GM12878 (cell line): Measurements from ENCODE around the gene SNX22. TPM values are rescaled to one million over a fixed set of nuclear protein-coding genes. Genes with fewer than 3 reads are reported as not detected.
A peak's percentile ranks its signal among the peaks of the same experiment; 100 is the strongest.

Source experiments
- ATAC-seq: fragments of 200-7000 bp; cut with Tn5 transposase; 3 replicates; pipeline ENCODE4 v1.9.1; 2020; ENCODE audit warnings: mild to moderate bottlenecking, moderate library complexity
- BruUV-seq: library from RNA; stranded (reverse); fragments of 400-500 nt; replicated peaks from 2 replicates; lab custom pipeline; 2021; lab: Mats Ljungman, UMichigan
- CTCF ChIA-PET: fragments of 300-600 bp; sonication (Branson Sonifier 250); formaldehyde crosslinking; extraction: SDS; loops from one replicate; lab custom pipeline; 2021; ENCODE audit warnings: inconsistent platforms; lab: Yijun Ruan, JAX
- POLR2A ChIA-PET: fragments of 350-600 bp; formaldehyde crosslinking; extraction: SDS; loops from one replicate; lab custom pipeline; 2021; ENCODE audit warnings: inconsistent platforms; lab: Charles Lee
- RAD21 ChIA-PET: fragments of 300-600 bp; sonication (Branson Sonifier 250); formaldehyde crosslinking; loops from one replicate; lab custom pipeline; 2023; ENCODE audit warnings: antibody characterized with exemption; ENCODE audit not compliant: unreplicated experiment; lab: Charles Lee
- SMC1A ChIA-PET: fragments of 300-600 bp; sonication (Branson Sonifier 250); formaldehyde crosslinking; loops from one replicate; lab custom pipeline; 2023; ENCODE audit not compliant: unreplicated experiment, uncharacterized antibody; lab: Charles Lee
- DNase-seq: peaks from one replicate; pipeline ENCODE4 v3.0.0-alpha.2; 2011; ENCODE audit warnings: low read depth, low spot score
- FAIRE-seq: peaks from 3 replicates; lab custom pipeline; 2011; peaks lifted over from hg19 to GRCh38; lab: Jason Lieb, UNC
- H2AFZ ChIP-seq: 2 replicates; pipeline ENCODE4 v1.6.0; 2011; ENCODE audit warnings: low read depth, low read length, control low read depth; ENCODE audit not compliant: control insufficient read depth
- H3K27ac ChIP-seq: 2 replicates; pipeline ENCODE4 v1.5.1; 2011; ENCODE audit warnings: control low read depth; ENCODE audit not compliant: control insufficient read depth, insufficient read depth
- H3K27me3 ChIP-seq, 2 experiments: replicated peaks in 1 of 2; 2 replicates each; pipeline versions ENCODE4 v1.6.0 to v1.6.1; 2011; ENCODE audit warnings: low read length in 1 of 2; ENCODE audit not compliant: control insufficient read depth in 2 of 2, insufficient read depth in 2 of 2
- H3K36me3 ChIP-seq, 2 experiments: 2 replicates each; pipeline ENCODE4 v1.5.1; 2011; ENCODE audit warnings: low read length in 1 of 2; ENCODE audit not compliant: control insufficient read depth in 2 of 2, insufficient read depth in 2 of 2
- H3K4me1 ChIP-seq: 2 replicates; pipeline ENCODE4 v1.6.1; 2011; ENCODE audit warnings: mild to moderate bottlenecking, low read length, moderate library complexity, mixed read lengths; ENCODE audit not compliant: control insufficient read depth, insufficient read depth
- H3K4me2 ChIP-seq: 2 replicates; pipeline ENCODE4 v1.6.0; 2011; ENCODE audit warnings: control low read depth; ENCODE audit not compliant: control insufficient read depth, insufficient read depth
- H3K4me3 ChIP-seq: fragments of 200-600 bp; sonication (generic); 2 replicates; pipeline ENCODE4 v1.5.1; 2016
- H3K79me2 ChIP-seq: 2 replicates; pipeline ENCODE4 v1.6.0; 2011; ENCODE audit warnings: low read length; ENCODE audit not compliant: control insufficient read depth, insufficient read depth
- H3K9ac ChIP-seq: 2 replicates; pipeline ENCODE4 v1.8.0; 2011; ENCODE audit warnings: low read length, control low read depth, mixed read lengths; ENCODE audit not compliant: control insufficient read depth, insufficient read depth
- H3K9me3 ChIP-seq: replicated peaks from 3 replicates; pipeline ENCODE4 v1.5.1; 2011; ENCODE audit warnings: mild to moderate bottlenecking, low read length; ENCODE audit not compliant: control insufficient read depth, insufficient read depth
- H4K20me1 ChIP-seq: 2 replicates; pipeline ENCODE4 v1.6.0; 2011; ENCODE audit not compliant: control insufficient read depth, insufficient read depth
- ESRRA ChIP-seq: IDR thresholded peaks from 2 replicates; pipeline ENCODE4 v1.6.1; 2012; ENCODE audit warnings: mild to moderate bottlenecking, low read length, improper control_type of control experiment
- LARP7 ChIP-seq: fragments of 450-650 bp; IDR thresholded peaks from 2 replicates; pipeline ENCODE4 v1.6.1; 2017; ENCODE audit warnings: mild to moderate bottlenecking
- MAX ChIP-seq: IDR thresholded peaks from 2 replicates; pipeline ENCODE4 v1.6.1; 2012; ENCODE audit warnings: low read depth, low read length, improper control_type of control experiment
- POLR2A ChIP-seq: IDR thresholded peaks from 2 replicates; pipeline ENCODE4 v1.6.1; 2011; ENCODE audit warnings: low read depth, mild to moderate bottlenecking, low read length
- POU2F2 ChIP-seq: IDR thresholded peaks from 3 replicates; pipeline ENCODE4 v1.6.1; 2011; ENCODE audit warnings: low read depth, mild to moderate bottlenecking, low read length, borderline replicate concordance
- RFX5 ChIP-seq: IDR thresholded peaks from 2 replicates; pipeline ENCODE4 v1.6.1; 2011; ENCODE audit warnings: low read depth, low read length, improper control_type of control experiment
- SREBF2 ChIP-seq: IDR thresholded peaks from 2 replicates; pipeline ENCODE4 v1.6.1; 2012; ENCODE audit warnings: mild to moderate bottlenecking, low read length
- WGBS: methylation state at CpG from one replicate; pipeline ENCODE4 v1.1.6; 2016; ENCODE audit warnings: low lambda C conversion rate; ENCODE audit not compliant: insufficient replicate concordance, insufficient coverage; ENCODE audit errors: missing lambda C conversion rate; 5-methylcytosine and 5-hydroxymethylcytosine counted together
- in situ Hi-C: fragments of 300-500 bp; cut with MboI; formaldehyde crosslinking; loops from 9 replicates; pipeline ENCODE4 v1.14.3; 2018; ENCODE audit warnings: mixed read lengths
- intact Hi-C: fragments of 100-400 bp; cut with micrococcal nuclease; formaldehyde crosslinking; loops from one replicate; pipeline ENCODE4 v1.14.2; 2022; ENCODE audit not compliant: unreplicated experiment
- polyA plus RNA-seq, 11 experiments: library from polyadenylated mRNA; depleted of rRNA in 4 of 11; unstranded in 6 of 11; stranded (reverse) in 5 of 11; fragments of >200 nt; fragmentation: Nextera tagmentation in 4 of 11; fragmentation: Illumina TruSeq in 1 of 11; extraction: Ambion mirVana in 4 of 11; extraction: Trizol in 1 of 11; gene quantifications; 1 replicate in 1 of 11; 2 replicates in 10 of 11; pipeline versions ENCODE4 v1.2.1 to v1.2.3, GENCODE V29; 2011 to 2016; ENCODE audit warnings: inconsistent platforms in 2 of 11, missing spikeins in 2 of 11, low read depth in 1 of 11
- total RNA-seq, 4 experiments: library from RNA; depleted of rRNA in 3 of 4; stranded (reverse); fragments of >200 nt in 3 of 4; fragmentation: Illumina TruSeq in 1 of 4; extraction: Trizol in 1 of 4; gene quantifications; 2 replicates each; pipeline versions ENCODE4 v1.2.1 to v1.2.3, GENCODE V29; 2013 to 2021

Gene SNX22
- total and polyA plus RNA-seq, 10 of the 15 experiments (the other 5 are each of a cell fraction or from before 2014, with no cell fraction given), result 4.4 to 29.0 (median 8.7) TPM

- H3K4me3 ChIP-seq, result peak overlapping the region; percentile 82
- peak overlapping the region; percentile 30 for H3K27ac ChIP-seq
- peaks cover 8% of the 10 kb centered on the region for H4K20me1 ChIP-seq
- BruUV-seq, result no TSS peak
- POLR2A ChIA-PET, result interaction anchor here (0.6 to 4.0 kb wide), 7 partner anchors 9 to 1554 kb away, joined by 3 to 32 read pairs (median 5); partner anchors contain the start of genes CIAO2A, PPIB and SNX1
- H3K9ac ChIP-seq, result peak overlapping the region; percentile 58; the same call in 1 of the 2 replicates
- RAD21 ChIA-PET, result interaction anchor here (0.6 to 3.1 kb wide), 25 partner anchors 8 to 575 kb away, joined by 3 to 29 read pairs (median 5); partner anchors contain the start of genes CIAO2A, PPIB and SNX1
- intact Hi-C loops, result loop anchor here (1.0 to 10.0 kb wide), 3 partner anchors 59 to 678 kb away; partner anchors contain the start of gene CIAO2A
- H3K79me2 ChIP-seq, result peaks cover 21% of the 10 kb centered on the region
- 1% methylated on average over 24 of the region's 27 CpGs for WGBS
- FAIRE-seq (no peak), ATAC-seq (peak; percentile 42), DNase-seq (no peak)
- peak overlapping the region; percentile 85 for H2AFZ ChIP-seq
- SMC1A ChIA-PET, result interaction anchor here (0.7 to 2.7 kb wide), 18 partner anchors 8 to 575 kb away, joined by 3 to 19 read pairs (median 4); partner anchors contain the start of genes DAPK2 and PPIB
- CTCF ChIA-PET, result interaction anchor here (0.6 to 5.6 kb wide), 39 partner anchors 9 to 920 kb away, joined by 3 to 98 read pairs (median 4); partner anchors contain the start of genes CIAO2A, PPIB and SNX1
- no peak for TF ChIP-seq SREBF2
- TF ChIP-seq POLR2A, result 0 out of 2 replicates have a peak, but pooled peaks have one; percentile 3
- TF ChIP-seq ESRRA, result no peak
- peak; percentile 70; the same call in 1 of the 3 replicates for TF ChIP-seq POU2F2
- peak; percentile 25; the same call in 1 of the 2 replicates for TF ChIP-seq LARP7
- no peak for TF ChIP-seq MAX
- no peak for TF ChIP-seq RFX5
- in situ Hi-C loops, result no loop called here
- H3K9me3 ChIP-seq, result no peaks in the 10 kb centered on the region
- peaks cover 35% of the 10 kb centered on the region for H3K4me1 ChIP-seq
- H3K27me3 ChIP-seq, result no peaks in the 10 kb centered on the region
- H3K4me2 ChIP-seq, result peak overlapping the region; percentile 82
- peaks cover 19 to 20% of the 10 kb centered on the region in 2 experiments; a peak in 3 of 4 replicates for H3K36me3 ChIP-seq
Observed at GRCh38 chr15:64152507-64153387, 1.2 kb downstream of the SNX22 start.
